GM06990 (cell line): ENCODE data around the gene KAT6B.

ENCODE experiments used
- DNase-seq: peaks from one replicate; pipeline ENCODE4 v3.0.0-alpha.2; 2011; ENCODE audit not compliant: insufficient read length; ENCODE audit errors: extremely low read depth
- H3K27me3 ChIP-seq: replicated peaks from 2 replicates; pipeline ENCODE4 v1.6.0; 2011; ENCODE audit warnings: low read length; ENCODE audit not compliant: control insufficient read depth, insufficient read depth
- H3K36me3 ChIP-seq: 2 replicates; pipeline ENCODE4 v1.5.1; 2011; ENCODE audit warnings: low read length; ENCODE audit not compliant: control insufficient read depth, insufficient read depth
- H3K4me3 ChIP-seq: replicated peaks from 2 replicates; pipeline ENCODE4 v1.5.1; 2011; ENCODE audit warnings: low read depth, mild to moderate bottlenecking, control low read depth, low read length
- TF ChIP-seq, protein P1 (sequence below): IDR thresholded peaks from 2 replicates; pipeline ENCODE4 v1.5.1; 2011; ENCODE audit warnings: low read length, control low read depth, mild to moderate bottlenecking, inconsistent platforms; ENCODE audit not compliant: insufficient read depth, poor library complexity, severe bottlenecking

KAT6B gene

DNA sequence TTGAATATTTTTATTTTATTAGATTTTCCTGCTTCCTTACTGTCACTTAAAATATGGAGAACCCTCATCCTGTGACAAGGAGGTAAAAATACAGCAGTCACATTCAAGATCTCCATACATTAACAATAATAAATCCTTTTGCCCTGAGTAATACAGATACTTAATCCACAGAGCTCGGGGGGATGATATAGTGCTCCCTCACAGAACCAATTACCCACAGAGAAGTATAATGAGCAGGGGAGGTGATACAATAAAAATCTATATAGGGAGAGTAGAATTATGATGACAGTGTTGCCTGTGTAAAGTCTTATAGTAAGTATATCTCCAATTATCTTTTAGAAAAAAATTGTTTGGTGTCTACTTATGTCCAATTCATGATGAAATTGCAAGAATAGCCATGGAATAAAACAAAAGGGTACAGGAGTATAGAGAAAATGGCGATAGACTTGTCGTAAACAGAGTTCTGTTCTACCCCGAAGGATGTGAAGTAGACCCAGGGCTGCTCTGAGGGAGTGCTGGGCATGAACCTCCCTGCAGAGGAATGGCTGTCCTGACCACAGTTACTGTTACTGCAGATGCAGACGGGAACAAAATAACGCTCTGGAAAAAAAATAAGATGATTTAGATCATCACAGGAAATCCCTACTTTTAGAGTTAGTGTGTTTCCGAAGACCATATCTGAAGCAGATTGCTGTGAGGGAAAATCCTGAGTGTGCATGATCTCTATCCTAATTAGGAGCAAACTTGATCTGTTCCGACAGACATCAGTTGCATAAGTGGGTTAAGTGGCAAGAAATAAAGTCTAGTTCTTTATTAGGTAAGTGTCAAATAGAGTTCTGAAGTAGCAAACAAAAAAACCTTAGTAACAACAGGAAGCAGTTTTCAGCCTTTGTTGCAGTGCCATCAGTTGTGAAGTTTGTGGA, 123.7 kb downstream of the KAT6B start:
- TF ChIP-seq, protein P1, sequence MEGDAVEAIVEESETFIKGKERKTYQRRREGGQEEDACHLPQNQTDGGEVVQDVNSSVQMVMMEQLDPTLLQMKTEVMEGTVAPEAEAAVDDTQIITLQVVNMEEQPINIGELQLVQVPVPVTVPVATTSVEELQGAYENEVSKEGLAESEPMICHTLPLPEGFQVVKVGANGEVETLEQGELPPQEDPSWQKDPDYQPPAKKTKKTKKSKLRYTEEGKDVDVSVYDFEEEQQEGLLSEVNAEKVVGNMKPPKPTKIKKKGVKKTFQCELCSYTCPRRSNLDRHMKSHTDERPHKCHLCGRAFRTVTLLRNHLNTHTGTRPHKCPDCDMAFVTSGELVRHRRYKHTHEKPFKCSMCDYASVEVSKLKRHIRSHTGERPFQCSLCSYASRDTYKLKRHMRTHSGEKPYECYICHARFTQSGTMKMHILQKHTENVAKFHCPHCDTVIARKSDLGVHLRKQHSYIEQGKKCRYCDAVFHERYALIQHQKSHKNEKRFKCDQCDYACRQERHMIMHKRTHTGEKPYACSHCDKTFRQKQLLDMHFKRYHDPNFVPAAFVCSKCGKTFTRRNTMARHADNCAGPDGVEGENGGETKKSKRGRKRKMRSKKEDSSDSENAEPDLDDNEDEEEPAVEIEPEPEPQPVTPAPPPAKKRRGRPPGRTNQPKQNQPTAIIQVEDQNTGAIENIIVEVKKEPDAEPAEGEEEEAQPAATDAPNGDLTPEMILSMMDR = no peak
- Histone ChIP-seq H3K4me3 (no peak overlapping the region), H3K36me3 (no peaks in the 10 kb centered on the region), H3K27me3 (no peaks in the 10 kb centered on the region)
- DNase-seq = no peak

DNA sequence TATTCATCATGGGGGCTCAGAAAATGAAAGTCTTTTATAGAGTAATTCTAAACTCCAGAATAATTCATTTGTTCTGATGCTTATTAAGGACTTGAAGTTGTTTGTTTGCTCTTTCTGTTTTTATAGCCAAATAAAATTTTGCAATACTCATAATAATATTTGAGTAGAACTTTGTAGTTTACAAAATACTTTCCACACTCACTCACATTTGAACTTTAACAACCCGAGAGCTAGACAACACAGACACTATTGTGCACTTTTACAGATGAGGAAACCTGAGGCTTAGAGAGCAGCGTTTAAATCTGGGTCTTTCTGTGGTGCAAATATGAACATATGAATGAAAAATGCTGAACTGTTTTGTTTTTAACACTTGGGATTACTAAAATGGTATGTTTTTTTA, 126.8 kb downstream of the KAT6B start:
- Histone ChIP-seq H3K4me3 (no peak overlapping the region), H3K36me3 (no peaks in the 10 kb centered on the region), H3K27me3 (no peaks in the 10 kb centered on the region)
- no peak for DNase-seq
- TF ChIP-seq, protein P1 = no peak

DNA sequence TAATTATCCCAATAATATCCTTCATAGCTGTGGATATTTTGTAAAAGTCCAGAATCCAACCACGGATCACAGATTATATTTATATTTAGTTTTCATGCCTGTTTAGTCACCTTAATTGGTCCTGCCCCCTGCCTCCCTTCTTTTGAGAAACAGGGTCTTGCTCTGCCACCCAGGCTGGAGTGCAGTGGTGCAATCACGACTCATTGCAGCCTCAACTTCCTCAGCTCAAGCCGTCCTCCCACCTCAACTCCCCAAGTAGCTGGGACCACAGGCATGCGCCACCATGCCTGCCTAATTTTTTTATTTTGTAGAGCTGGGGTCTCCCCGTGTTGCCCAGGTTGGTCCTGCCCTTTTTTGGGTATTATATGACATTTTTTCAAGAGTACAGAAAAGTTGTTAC, 129.4 kb downstream of the KAT6B start:
- Histone ChIP-seq H3K36me3 (no peaks in the 10 kb centered on the region), H3K4me3 (no peak overlapping the region), H3K27me3 (no peaks in the 10 kb centered on the region)
- no peak for DNase-seq
- TF ChIP-seq, protein P1 = no peak

DNA sequence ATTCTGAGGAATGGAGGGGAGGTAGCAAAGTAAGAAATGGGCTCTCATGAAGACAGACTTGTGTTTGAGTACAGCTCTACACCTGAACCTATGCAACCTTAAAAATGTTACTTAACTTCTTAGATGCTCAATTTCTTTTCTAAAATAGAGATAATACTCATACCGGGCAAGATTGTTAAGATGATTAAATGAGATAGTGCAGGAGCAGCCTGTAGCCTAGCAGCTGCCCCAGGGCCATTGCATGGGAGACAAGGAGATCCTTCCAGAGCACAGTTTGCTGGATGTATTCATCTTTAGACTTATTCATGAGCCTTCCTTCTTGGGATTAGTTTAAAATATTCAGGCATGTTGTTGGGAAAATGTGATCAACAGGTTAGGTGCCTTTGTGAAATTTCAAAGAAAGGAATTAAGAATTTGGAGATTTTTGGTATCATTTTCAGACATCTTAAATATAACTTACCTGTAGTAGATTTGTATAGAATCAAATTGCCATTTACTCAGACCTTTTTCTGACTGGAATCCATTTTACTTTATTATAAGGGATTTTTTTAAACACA, 130.2 kb downstream of the KAT6B start:
- no peaks in the 10 kb centered on the region for H3K36me3 ChIP-seq
- TF ChIP-seq, protein P1 = no peak
- H3K27me3 ChIP-seq = no peaks in the 10 kb centered on the region
- no peak for DNase-seq
- no peak overlapping the region for H3K4me3 ChIP-seq

DNA sequence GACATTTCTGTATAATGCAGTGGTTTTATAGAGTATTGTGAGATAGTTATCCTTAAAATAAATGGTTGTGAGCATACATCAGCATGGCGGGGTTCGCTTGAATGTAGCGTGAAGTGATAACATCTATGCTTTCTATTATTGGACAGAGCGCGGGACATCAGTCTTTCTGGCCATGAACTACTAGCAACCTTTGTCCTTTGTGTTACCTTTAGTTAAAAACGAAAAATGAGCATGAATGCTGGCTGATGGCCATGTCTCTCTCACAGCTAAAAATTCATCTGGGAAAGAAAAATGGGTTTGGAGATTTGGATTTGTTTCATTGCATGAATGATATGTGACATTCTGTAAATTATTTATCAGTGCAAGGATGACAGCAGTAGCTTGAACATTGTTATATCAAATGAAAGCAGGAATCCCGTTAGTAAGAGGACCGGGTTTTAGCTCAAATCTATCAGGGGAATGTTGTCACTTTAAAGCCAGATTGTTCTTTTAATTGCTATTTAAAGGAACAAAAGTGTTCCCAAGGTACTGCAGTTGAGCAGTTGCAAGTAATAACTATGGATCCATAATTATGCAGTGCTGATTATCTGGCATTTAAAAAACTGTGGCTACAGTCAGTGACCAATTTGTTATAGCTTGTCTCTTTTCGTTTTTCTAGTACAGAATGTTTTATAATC, 131.0 kb downstream of the KAT6B start:
- Histone ChIP-seq H3K27me3 (no peaks in the 10 kb centered on the region), H3K4me3 (no peak overlapping the region)
- DNase-seq = no peak

More for the DNA sequence above, 131.0 kb downstream of the KAT6B start:
- H3K36me3 ChIP-seq = no peaks in the 10 kb centered on the region
- TF ChIP-seq, protein P1 = no peak
